Coronary artery (tissue), 2 donors: ENCODE data around the gene GPX5.

Source experiments
- DNase-seq: peaks from one replicate; pipeline ENCODE4 v3.0.0-alpha.2; 2017; ENCODE audit warnings: low spot score
- H3K27ac ChIP-seq, 2 donors: fragments of 200-600 bp; sonication (generic); one replicate each; pipeline ENCODE4 v1.5.1; 2016 to 2019
- H3K4me3 ChIP-seq: fragments of 200-600 bp; sonication (generic); 2 replicates; pipeline ENCODE4 v1.5.1; 2016; ENCODE audit warnings: mild to moderate bottlenecking, moderate library complexity
- CTCF ChIP-seq: fragments of 200-600 bp; sonication (generic); IDR thresholded peaks from one replicate; pipeline ENCODE4 v1.5.1; 2019; ENCODE audit warnings: antibody characterized with exemption

Gene GPX5

GRCh38 chr6:28489366-28490204 is 36.1 kb upstream of the GPX5 start:
- Histone ChIP-seq H3K4me3 (peak overlapping the region; percentile 62), H3K27ac (peak overlapping the region in 1 of 2 donors; percentile 11)
- no peak for DNase-seq
- TF ChIP-seq CTCF = no peak

- no peak for TF ChIP-seq CTCF
- no peak for DNase-seq
- peak overlapping the region in 1 of 2 donors; percentile 11 for H3K27ac ChIP-seq
Observed at GRCh38 chr6:28490205-28490890, 35.3 kb upstream of the GPX5 start.

GRCh38 chr6:28491984-28492317 is 33.7 kb upstream of the GPX5 start:
- H3K27ac ChIP-seq = no peak overlapping the region
- no peak for DNase-seq
- TF ChIP-seq CTCF = no peak
- H3K4me3 ChIP-seq = no peak overlapping the region

More at GRCh38 chr6:28490205-28490890, 35.3 kb upstream of the GPX5 start:
- H3K4me3 ChIP-seq = peak overlapping the region; percentile 62

- DNase-seq = no peak
- TF ChIP-seq CTCF = no peak
- Histone ChIP-seq H3K4me3 (no peak overlapping the region), H3K27ac (no peak overlapping the region)
Observed at GRCh38 chr6:28496099-28496779, 29.4 kb upstream of the GPX5 start.

GRCh38 chr6:28497306-28497705 is 28.4 kb upstream of the GPX5 start:
- Histone ChIP-seq H3K27ac (no peak overlapping the region), H3K4me3 (no peak overlapping the region)
- TF ChIP-seq CTCF = no peak
- no peak for DNase-seq

GRCh38 chr6:28497893-28498292 is 27.8 kb upstream of the GPX5 start:
- TF ChIP-seq CTCF = no peak
- Histone ChIP-seq H3K4me3 (no peak overlapping the region), H3K27ac (no peak overlapping the region)
- DNase-seq = no peak
